Measurements from ENCODE around the gene C16orf74. TPM values are rescaled to one million over a fixed set of nuclear protein-coding genes. Genes with fewer than 3 reads are reported as not detected.

The C16orf74 gene
- total RNA-seq, 2 experiments from 2014 or later = 2.1 to 2.9 TPM

DNA sequence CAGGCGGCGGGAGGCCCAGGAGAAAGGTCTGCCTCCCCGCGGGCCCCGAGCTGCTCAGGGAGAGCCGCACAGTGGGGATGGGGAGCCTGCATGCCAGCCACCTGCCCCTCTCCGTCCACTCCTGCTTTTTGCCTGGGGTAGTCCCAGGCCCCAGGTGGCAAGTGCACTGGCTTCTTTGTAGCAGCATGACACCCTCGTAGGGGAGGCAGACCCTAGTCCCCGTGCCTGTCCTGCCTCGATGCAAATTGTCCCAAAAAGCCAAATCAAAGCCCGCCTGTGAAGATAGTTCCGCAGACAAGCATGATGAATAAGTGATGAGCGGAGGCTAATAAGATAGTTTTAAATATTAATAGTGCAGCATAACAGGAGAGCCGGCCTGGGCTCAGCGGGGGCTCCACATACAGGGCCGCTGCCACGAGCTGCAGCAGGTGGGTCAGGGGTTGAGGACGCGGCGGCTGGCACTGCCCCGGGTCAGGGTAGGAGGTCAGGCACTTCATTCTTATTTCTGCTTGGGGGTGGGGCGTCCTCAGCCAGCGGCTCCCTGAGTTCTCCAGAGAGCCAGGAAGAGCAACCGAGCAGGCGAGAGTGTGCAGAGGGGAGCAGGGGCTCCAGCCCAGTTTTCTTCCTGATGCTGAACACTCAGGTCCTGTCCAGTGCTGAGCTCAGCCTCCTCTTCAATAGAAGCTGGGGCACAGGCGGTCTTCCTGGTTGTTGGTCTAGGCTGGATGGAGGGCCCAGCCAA lies 89.0 kb downstream of the C16orf74 start:
- intact Hi-C loops (cut with DNase I, micrococcal nuclease) = no loop called here
- TF ChIP-seq, protein P1, sequence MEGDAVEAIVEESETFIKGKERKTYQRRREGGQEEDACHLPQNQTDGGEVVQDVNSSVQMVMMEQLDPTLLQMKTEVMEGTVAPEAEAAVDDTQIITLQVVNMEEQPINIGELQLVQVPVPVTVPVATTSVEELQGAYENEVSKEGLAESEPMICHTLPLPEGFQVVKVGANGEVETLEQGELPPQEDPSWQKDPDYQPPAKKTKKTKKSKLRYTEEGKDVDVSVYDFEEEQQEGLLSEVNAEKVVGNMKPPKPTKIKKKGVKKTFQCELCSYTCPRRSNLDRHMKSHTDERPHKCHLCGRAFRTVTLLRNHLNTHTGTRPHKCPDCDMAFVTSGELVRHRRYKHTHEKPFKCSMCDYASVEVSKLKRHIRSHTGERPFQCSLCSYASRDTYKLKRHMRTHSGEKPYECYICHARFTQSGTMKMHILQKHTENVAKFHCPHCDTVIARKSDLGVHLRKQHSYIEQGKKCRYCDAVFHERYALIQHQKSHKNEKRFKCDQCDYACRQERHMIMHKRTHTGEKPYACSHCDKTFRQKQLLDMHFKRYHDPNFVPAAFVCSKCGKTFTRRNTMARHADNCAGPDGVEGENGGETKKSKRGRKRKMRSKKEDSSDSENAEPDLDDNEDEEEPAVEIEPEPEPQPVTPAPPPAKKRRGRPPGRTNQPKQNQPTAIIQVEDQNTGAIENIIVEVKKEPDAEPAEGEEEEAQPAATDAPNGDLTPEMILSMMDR (IDR thresholded peaks at IDR 0.05) = no peak
- Histone ChIP-seq H3K4me1 (ENCODE audit: insufficient read depth, low read length) (no peaks in the 10 kb centered on the region), H3K9me3 (ENCODE audit: control insufficient read depth in 1 of 2, insufficient read depth in 1 of 2, low read length in 2 of 2) (no peaks in the 10 kb centered on the region), H3K27ac (ENCODE audit: low read depth in 1 of 2, low read length in 2 of 2) (no peak overlapping the region), H3K36me3 (ENCODE audit: insufficient read depth, low read length) (peaks cover 74% of the 10 kb centered on the region), H3K4me3 (ENCODE audit: low read length) (no peak overlapping the region), H3K27me3 (ENCODE audit: control insufficient read depth in 1 of 2, insufficient read depth in 2 of 2, low read length in 2 of 2) (no peaks in the 10 kb centered on the region)
- H3K4me1 Mint-ChIP-seq (ENCODE audit: low read depth) = no peaks in the 10 kb centered on the region
- no peak overlapping the region for H3K27ac Mint-ChIP-seq
- ChIA-PET POLR2A (no interaction called here), CTCF (no interaction called here)
- H3K9me3 Mint-ChIP-seq = no peaks in the 10 kb centered on the region
- peaks cover 60% of the 10 kb centered on the region for H3K36me3 Mint-ChIP-seq (ENCODE audit: low read depth)
- H3K4me3 Mint-ChIP-seq = no peak overlapping the region
- no peak for ATAC-seq (ENCODE audit: poor library complexity)
- no peaks in the 10 kb centered on the region for H3K27me3 Mint-ChIP-seq
- no peak for DNase-seq

DNA sequence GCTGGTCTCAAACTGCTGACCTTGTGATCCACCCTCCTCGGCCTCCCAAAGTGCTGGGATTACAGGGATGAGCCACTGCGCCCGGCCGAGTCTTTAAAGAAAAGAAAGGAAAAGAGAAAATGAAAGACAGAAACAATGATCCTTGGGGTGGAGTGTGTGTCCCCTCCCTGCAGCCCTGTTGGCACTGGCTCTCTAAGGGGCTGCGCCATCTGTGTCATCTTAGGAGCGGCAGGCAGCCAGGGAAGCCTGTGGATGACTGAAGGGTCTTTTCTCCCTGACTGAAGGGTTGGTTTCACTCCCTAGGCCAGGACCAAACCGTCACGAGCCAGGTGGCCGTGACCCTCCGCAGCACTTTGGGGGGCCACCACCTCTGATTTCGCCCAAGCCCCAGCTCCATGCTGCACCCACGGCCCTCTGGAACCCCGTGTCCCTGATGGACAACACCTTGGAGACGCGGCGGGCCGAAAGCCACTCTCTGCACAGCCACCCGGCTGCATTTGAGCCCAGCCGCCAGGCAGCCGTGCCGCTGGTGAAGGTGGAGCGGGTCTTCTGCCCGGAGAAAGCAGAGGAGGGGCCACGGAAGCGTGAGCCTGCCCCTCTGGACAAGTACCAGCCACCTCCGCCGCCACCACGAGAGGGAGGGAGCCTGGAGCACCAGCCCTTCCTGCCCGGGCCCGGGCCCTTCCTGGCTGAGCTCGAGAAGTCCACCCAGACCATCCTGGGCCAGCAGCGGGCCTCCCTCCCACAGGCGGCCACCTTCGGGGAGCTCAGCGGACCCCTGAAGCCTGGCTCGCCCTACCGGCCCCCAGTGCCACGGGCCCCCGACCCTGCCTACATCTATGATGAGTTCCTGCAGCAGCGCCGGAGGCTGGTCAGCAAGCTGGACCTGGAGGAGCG lies 89.8 kb downstream of the C16orf74 start:
- CTCF ChIA-PET = interaction anchor here (1.7 kb wide), 1 partner anchor 11 kb away, joined by 4 read pairs; no protein-coding TSS in a partner anchor
- no peak overlapping the region for H3K27ac Mint-ChIP-seq

DNA sequence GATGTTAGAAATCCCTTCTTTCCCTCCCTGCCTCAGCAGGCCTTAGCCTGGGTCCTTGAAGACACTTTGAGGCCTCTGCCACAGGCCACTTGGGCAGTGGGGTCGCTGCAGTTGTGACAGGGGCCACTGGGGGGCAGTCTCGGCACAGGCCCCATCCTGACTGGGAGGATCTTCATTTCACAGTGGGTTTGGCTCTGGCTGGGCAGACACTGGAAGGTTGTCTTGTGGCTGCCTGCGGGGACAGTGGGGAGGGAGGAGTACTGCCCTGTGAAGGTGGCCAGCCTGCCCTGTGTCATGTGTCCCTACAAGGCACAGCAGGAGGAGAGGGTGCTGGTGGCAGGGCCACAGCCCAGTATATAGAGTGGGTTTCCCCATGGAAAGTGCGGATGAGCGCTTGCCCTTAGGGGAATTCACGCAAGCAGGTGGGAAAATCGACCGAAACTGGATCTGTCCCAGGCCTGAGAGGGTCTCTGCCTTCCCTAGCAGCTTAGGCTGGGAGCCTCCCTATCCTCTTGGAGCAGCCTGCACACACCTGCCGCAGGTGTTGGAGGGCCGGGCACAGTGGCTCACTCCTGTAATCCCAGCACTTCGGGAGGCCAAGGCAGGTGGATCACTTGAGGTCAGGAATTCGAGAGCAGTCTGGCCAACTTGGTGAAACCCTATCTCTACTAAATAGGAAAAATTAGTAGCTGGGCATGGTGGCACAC lies 90.9 kb downstream of the C16orf74 start:
- H3K9me3 Mint-ChIP-seq = no peaks in the 10 kb centered on the region
- no peak overlapping the region for H3K27ac ChIP-seq (ENCODE audit: low read depth in 1 of 2, low read length in 2 of 2)
- no peaks in the 10 kb centered on the region for H3K4me1 ChIP-seq (ENCODE audit: insufficient read depth, low read length)
- peak; percentile 38 to 71 (median 54) for DNase-seq
- ATAC-seq (ENCODE audit: poor library complexity) = peak; percentile 74
- no peak overlapping the region for H3K4me3 ChIP-seq (ENCODE audit: low read length)
- no peaks in the 10 kb centered on the region for H3K27me3 Mint-ChIP-seq
- ChIA-PET POLR2A (no interaction called here), CTCF (interaction anchor here (1.7 kb wide), 1 partner anchor 10 kb away, joined by 4 read pairs; no protein-coding TSS in a partner anchor)
- no peak overlapping the region for H3K4me3 Mint-ChIP-seq
- TF ChIP-seq, protein P1 (IDR thresholded peaks at IDR 0.05) = peak; percentile 77
- no peaks in the 10 kb centered on the region for H3K27me3 ChIP-seq (ENCODE audit: control insufficient read depth in 1 of 2, insufficient read depth in 2 of 2, low read length in 2 of 2)
- no peaks in the 10 kb centered on the region for H3K4me1 Mint-ChIP-seq (ENCODE audit: low read depth)
- no peak overlapping the region for H3K27ac Mint-ChIP-seq
- intact Hi-C loops (cut with DNase I, micrococcal nuclease) = loop anchor here (1.0 to 5.0 kb wide), 3 partner anchors 57 to 99 kb away; no protein-coding TSS in a partner anchor
- H3K36me3 Mint-ChIP-seq (ENCODE audit: low read depth) = peaks cover 51% of the 10 kb centered on the region
- H3K9me3 ChIP-seq (ENCODE audit: control insufficient read depth in 1 of 2, insufficient read depth in 1 of 2, low read length in 2 of 2) = no peaks in the 10 kb centered on the region
- peaks cover 75% of the 10 kb centered on the region for H3K36me3 ChIP-seq (ENCODE audit: insufficient read depth, low read length)

More for the DNA sequence above, 89.8 kb downstream of the C16orf74 start:
- ATAC-seq (ENCODE audit: poor library complexity) (no peak), DNase-seq (no peak)
- H3K4me1 ChIP-seq (ENCODE audit: insufficient read depth, low read length) = no peaks in the 10 kb centered on the region
- Mint-ChIP-seq H3K4me1 (ENCODE audit: low read depth) (no peaks in the 10 kb centered on the region), H3K27me3 (no peaks in the 10 kb centered on the region), H3K9me3 (no peaks in the 10 kb centered on the region), H3K4me3 (no peak overlapping the region), H3K36me3 (ENCODE audit: low read depth) (peaks cover 57% of the 10 kb centered on the region)
- peaks cover 74% of the 10 kb centered on the region for H3K36me3 ChIP-seq (ENCODE audit: insufficient read depth, low read length)
- TF ChIP-seq, protein P1 (IDR thresholded peaks at IDR 0.05) = no peak
- intact Hi-C loops (cut with DNase I, micrococcal nuclease) = no loop called here
- H3K4me3 ChIP-seq (ENCODE audit: low read length) = no peak overlapping the region
- H3K9me3 ChIP-seq (ENCODE audit: control insufficient read depth in 1 of 2, insufficient read depth in 1 of 2, low read length in 2 of 2) = no peaks in the 10 kb centered on the region
- H3K27me3 ChIP-seq (ENCODE audit: control insufficient read depth in 1 of 2, insufficient read depth in 2 of 2, low read length in 2 of 2) = no peaks in the 10 kb centered on the region
- no peak overlapping the region for H3K27ac ChIP-seq (ENCODE audit: low read depth in 1 of 2, low read length in 2 of 2)
- POLR2A ChIA-PET = no interaction called here
